Muscle layer of colon (tissue), 2 donors: ENCODE results near the gene AFF1.

Experiments used
- H3K27ac ChIP-seq: one replicate; pipeline ENCODE4 v1.7.0; 2013; ENCODE audit warnings: low read depth, mild to moderate bottlenecking, low read length, moderate library complexity
- H3K27me3 ChIP-seq, 2 donors: one replicate each; pipeline ENCODE4 v1.7.0; 2013; ENCODE audit warnings: low read length in 2 of 2, mild to moderate bottlenecking in 2 of 2; ENCODE audit not compliant: insufficient read depth in 2 of 2, control insufficient read depth in 1 of 2
- H3K36me3 ChIP-seq: one replicate; pipeline ENCODE4 v1.7.0; 2013; ENCODE audit warnings: mild to moderate bottlenecking, low read length; ENCODE audit not compliant: insufficient read depth
- H3K4me1 ChIP-seq: one replicate; pipeline ENCODE4 v1.7.0; 2013; ENCODE audit warnings: mild to moderate bottlenecking, low read length; ENCODE audit not compliant: insufficient read depth
- H3K4me3 ChIP-seq, 2 donors: one replicate each; pipeline ENCODE4 v1.7.0; 2013; ENCODE audit warnings: low read length in 2 of 2, low read depth in 1 of 2, mild to moderate bottlenecking in 1 of 2, moderate library complexity in 1 of 2
- H3K9ac ChIP-seq: one replicate; pipeline ENCODE4 v1.7.0; 2013; ENCODE audit warnings: low read length
- H3K9me3 ChIP-seq: one replicate; pipeline ENCODE4 v1.7.0; 2013; ENCODE audit warnings: mild to moderate bottlenecking, low read length
- donor health status: abdominal sarcoma.
- donor health status: Adenocarcinoma of cecum.

The AFF1 gene

DNA sequence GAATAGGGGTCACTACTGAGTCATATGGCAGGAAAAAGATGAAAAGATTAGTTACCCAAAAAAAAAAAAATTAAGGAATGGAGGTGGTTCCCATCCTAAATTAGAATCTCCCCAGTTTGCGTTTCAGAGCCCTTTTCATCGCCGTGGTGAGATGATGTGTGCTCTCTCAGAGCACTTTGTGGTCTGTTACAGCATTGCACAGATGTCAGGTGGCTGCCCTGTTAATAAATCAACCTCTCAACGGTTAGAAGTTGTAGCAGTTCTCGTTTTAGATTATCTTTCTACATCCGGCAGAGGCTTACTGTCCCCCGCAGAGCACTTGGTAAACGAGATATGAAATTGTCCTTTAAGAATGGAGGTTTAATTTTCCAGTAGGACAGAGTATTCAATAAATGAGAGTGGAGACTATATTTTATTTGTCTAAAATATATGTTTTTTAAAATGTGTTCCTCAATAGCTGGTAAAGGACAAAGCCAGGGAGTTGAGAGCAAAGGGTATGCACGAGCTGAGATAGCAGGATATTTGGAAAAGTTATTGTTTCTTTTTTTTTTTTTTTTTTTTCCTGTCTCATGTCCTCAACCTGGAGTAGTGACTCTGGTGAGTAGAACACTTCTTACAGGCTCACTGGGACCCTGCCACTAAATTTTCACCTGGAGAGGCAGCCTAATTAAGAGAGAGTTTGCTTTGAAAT, 26.9 kb downstream of the AFF1 start:
- Histone ChIP-seq H3K27ac (no peak overlapping the region), H3K27me3 (no peaks in the 10 kb centered on the region), H3K9ac (no peak overlapping the region), H3K4me1 (peaks cover 40% of the 10 kb centered on the region), H3K9me3 (no peaks in the 10 kb centered on the region), H3K36me3 (no peaks in the 10 kb centered on the region), H3K4me3 (no peak overlapping the region)

- Histone ChIP-seq H3K4me1 (peaks cover 43% of the 10 kb centered on the region), H3K9ac (no peak overlapping the region), H3K4me3 (no peak overlapping the region), H3K27me3 (no peaks in the 10 kb centered on the region), H3K36me3 (no peaks in the 10 kb centered on the region), H3K27ac (no peak overlapping the region), H3K9me3 (no peaks in the 10 kb centered on the region)
Observed at GRCh38 chr4:86963697-86964096, 28.9 kb downstream of the AFF1 start.

GRCh38 chr4:86965019-86965976, 30.5 kb downstream of the AFF1 start:
- Histone ChIP-seq H3K9ac (no peak overlapping the region), H3K4me3 (no peak overlapping the region), H3K27ac (no peak overlapping the region), H3K27me3 (no peaks in the 10 kb centered on the region), H3K9me3 (no peaks in the 10 kb centered on the region), H3K4me1 (peaks cover 34% of the 10 kb centered on the region), H3K36me3 (no peaks in the 10 kb centered on the region)

DNA sequence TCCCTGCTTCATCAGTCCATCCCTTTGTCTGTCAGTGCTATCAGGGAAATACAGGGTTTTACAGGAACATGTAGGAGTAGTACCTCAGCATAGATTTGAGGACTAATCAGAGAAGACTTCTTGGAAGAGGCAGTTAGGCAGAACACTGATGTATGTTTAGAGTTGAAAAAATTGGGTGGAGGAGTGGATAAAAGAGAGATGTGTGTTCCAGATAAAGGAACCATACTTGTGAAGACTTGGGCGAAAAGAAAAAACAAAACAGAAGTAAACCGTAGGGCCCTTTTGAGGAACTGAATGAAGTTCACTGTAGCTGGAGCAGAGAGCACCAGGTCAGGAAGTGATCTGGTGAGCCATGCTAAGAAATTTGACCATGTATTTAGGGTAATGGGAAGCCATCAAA, 32.3 kb downstream of the AFF1 start:
- H3K27me3 ChIP-seq: no peaks in the 10 kb centered on the region
- no peak overlapping the region for H3K27ac ChIP-seq
- H3K36me3 ChIP-seq: no peaks in the 10 kb centered on the region
- no peak overlapping the region for H3K4me3 ChIP-seq
- no peaks in the 10 kb centered on the region for H3K9me3 ChIP-seq
- H3K9ac ChIP-seq: no peak overlapping the region
- peaks cover 29% of the 10 kb centered on the region for H3K4me1 ChIP-seq

GRCh38 chr4:86967798-86968197, 33.0 kb downstream of the AFF1 start:
- Histone ChIP-seq H3K27ac (no peak overlapping the region), H3K4me3 (no peak overlapping the region), H3K36me3 (no peaks in the 10 kb centered on the region), H3K4me1 (peaks cover 24% of the 10 kb centered on the region), H3K9ac (no peak overlapping the region), H3K9me3 (no peaks in the 10 kb centered on the region), H3K27me3 (no peaks in the 10 kb centered on the region)

DNA sequence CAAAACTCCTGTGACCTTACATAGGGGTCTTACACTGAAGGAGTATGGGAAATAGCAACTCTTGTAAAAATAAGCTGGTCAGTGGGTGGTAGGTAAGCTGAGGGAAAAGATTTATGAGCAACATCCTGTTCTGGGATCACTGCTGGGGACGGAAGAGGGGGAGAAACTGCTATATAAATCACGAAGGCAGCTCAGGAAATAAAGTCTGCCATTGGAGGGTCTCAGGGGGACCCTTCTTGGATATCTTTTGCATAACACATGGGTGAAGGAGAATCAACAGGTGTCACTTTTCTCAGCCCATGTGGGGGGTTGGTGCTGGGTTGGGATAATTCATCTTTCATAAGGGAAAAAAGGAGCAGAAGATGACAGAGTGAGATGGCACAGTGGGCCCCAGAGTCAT, 33.7 kb downstream of the AFF1 start:
- no peak overlapping the region for H3K27ac ChIP-seq
- no peaks in the 10 kb centered on the region for H3K27me3 ChIP-seq
- peaks cover 32% of the 10 kb centered on the region for H3K4me1 ChIP-seq
- no peaks in the 10 kb centered on the region for H3K36me3 ChIP-seq
- no peak overlapping the region for H3K4me3 ChIP-seq
- no peak overlapping the region for H3K9ac ChIP-seq
- no peaks in the 10 kb centered on the region for H3K9me3 ChIP-seq

- no peak overlapping the region for H3K9ac ChIP-seq
- H3K4me1 ChIP-seq: peaks cover 30% of the 10 kb centered on the region
- no peak overlapping the region for H3K27ac ChIP-seq
Observed at GRCh38 chr4:86970447-86971354, 35.9 kb downstream of the AFF1 start.

GRCh38 chr4:86971355-86971683, 36.5 kb downstream of the AFF1 start:
- Histone ChIP-seq H3K4me1 (peaks cover 26% of the 10 kb centered on the region), H3K4me3 (no peak overlapping the region), H3K27me3 (no peaks in the 10 kb centered on the region), H3K9ac (no peak overlapping the region), H3K36me3 (no peaks in the 10 kb centered on the region), H3K27ac (no peak overlapping the region), H3K9me3 (no peaks in the 10 kb centered on the region)

More at GRCh38 chr4:86970447-86971354, 35.9 kb downstream of the AFF1 start:
- H3K27me3 ChIP-seq: no peaks in the 10 kb centered on the region
- H3K9me3 ChIP-seq: no peaks in the 10 kb centered on the region
- no peak overlapping the region for H3K4me3 ChIP-seq
- no peaks in the 10 kb centered on the region for H3K36me3 ChIP-seq

DNA sequence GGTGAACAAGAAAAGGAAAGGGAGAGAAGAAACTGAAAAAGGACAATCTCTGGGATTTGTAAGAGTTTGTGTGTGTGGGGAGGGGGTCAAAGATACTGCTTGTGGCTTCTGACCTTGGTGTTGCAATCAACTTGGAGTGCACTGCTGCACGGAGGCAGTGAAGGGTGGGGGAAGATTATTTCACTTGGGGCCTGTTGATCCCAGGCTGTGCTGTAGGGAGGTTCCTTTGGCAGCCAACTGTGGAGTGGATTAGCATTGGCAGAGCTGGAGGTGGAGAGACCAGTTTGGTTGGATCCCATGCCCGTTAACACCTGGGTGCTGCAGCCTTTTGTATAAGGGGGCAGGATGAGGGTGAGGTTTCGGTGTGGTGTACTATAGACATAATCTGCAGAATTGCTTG, 38.2 kb downstream of the AFF1 start:
- H3K36me3 ChIP-seq: no peaks in the 10 kb centered on the region
- no peak overlapping the region for H3K27ac ChIP-seq
- peaks cover 30% of the 10 kb centered on the region for H3K4me1 ChIP-seq
- H3K27me3 ChIP-seq: no peaks in the 10 kb centered on the region
- H3K9me3 ChIP-seq: no peaks in the 10 kb centered on the region
- no peak overlapping the region for H3K9ac ChIP-seq
- H3K4me3 ChIP-seq: no peak overlapping the region

DNA sequence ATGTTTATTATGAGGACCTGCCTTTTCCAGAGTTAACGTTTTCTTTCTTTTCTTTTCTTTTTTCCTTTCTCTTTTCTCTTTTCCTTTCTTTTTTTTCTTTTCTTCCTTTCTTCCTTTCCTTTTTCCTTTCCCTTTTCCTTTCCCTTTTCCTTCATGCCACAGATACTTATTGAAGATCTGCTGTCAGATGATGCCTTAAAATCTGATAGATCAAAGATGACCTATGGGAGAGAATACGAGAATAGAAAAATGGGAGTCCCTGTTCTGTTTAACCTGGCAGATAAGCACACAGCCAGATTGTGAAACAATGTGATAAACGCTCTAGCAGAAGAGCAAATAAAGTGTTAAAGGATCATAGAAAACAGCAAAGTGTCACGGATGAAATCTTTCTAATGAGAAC, 38.9 kb downstream of the AFF1 start:
- H3K9me3 ChIP-seq: no peaks in the 10 kb centered on the region

DNA sequence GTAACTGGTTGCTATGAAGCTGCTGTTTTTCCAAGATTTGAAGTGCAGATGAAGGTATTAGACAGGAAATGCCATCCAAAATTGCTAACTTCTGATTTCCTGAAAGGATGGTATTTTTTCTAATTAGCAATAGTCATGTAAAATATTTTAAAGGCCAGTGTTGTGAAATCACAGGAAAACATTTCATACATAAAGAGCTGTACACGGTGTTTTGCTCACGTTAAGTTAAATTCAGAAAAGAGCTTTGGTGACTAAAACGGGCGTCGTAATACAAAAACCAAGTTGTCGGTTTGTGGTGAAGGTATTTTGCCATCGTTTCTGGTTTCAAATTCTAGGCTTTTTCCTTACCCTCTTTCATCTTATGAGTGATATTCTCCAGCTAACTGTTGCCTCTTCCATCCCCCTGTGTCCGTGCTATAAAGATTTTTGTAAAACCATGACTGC, 39.8 kb downstream of the AFF1 start:
- Histone ChIP-seq H3K4me1 (peaks cover 30% of the 10 kb centered on the region), H3K27ac (no peak overlapping the region)

More for the DNA sequence above, 38.9 kb downstream of the AFF1 start:
- H3K27ac ChIP-seq: no peak overlapping the region
- no peaks in the 10 kb centered on the region for H3K27me3 ChIP-seq
- no peaks in the 10 kb centered on the region for H3K36me3 ChIP-seq
- H3K9ac ChIP-seq: no peak overlapping the region
- H3K4me1 ChIP-seq: peaks cover 30% of the 10 kb centered on the region
- H3K4me3 ChIP-seq: no peak overlapping the region

More for the DNA sequence above, 39.8 kb downstream of the AFF1 start:
- Histone ChIP-seq H3K4me3 (no peak overlapping the region), H3K9me3 (no peaks in the 10 kb centered on the region), H3K27me3 (no peaks in the 10 kb centered on the region), H3K9ac (no peak overlapping the region), H3K36me3 (no peaks in the 10 kb centered on the region)
